Dendritic cell treated with granulocyte-macrophage colony-stimulating factor and Interleukin-4, amounts not matched to agents 40 ng/mL and 50 ng/mL, for 4 days (primary cell): ENCODE results near the gene MUC4.

Experiments used
- H3K27ac Mint-ChIP-seq: one replicate; pipeline ENCODE4 v1.8.0; 2022; ENCODE audit warnings: mild to moderate bottlenecking, mixed read lengths
- H3K27me3 Mint-ChIP-seq: one replicate; pipeline ENCODE4 v1.8.0; 2022; ENCODE audit warnings: mild to moderate bottlenecking, mixed read lengths
- H3K36me3 Mint-ChIP-seq: one replicate; pipeline ENCODE4 v1.8.0; 2022; ENCODE audit warnings: low read depth, mixed read lengths
- H3K4me1 Mint-ChIP-seq: one replicate; pipeline ENCODE4 v1.8.0; 2022; ENCODE audit warnings: low read depth, mixed read lengths
- H3K4me3 Mint-ChIP-seq: one replicate; pipeline ENCODE4 v1.8.0; 2022; ENCODE audit warnings: mild to moderate bottlenecking, moderate library complexity, mixed read lengths
- H3K9me3 Mint-ChIP-seq: one replicate; pipeline ENCODE4 v1.8.0; 2022; ENCODE audit warnings: mixed read lengths
- intact Hi-C: fragments of 100-400 bp; cut with micrococcal nuclease; formaldehyde crosslinking; loops from one replicate; pipeline ENCODE4 v1.15.0; 2022

Gene MUC4, protein sequence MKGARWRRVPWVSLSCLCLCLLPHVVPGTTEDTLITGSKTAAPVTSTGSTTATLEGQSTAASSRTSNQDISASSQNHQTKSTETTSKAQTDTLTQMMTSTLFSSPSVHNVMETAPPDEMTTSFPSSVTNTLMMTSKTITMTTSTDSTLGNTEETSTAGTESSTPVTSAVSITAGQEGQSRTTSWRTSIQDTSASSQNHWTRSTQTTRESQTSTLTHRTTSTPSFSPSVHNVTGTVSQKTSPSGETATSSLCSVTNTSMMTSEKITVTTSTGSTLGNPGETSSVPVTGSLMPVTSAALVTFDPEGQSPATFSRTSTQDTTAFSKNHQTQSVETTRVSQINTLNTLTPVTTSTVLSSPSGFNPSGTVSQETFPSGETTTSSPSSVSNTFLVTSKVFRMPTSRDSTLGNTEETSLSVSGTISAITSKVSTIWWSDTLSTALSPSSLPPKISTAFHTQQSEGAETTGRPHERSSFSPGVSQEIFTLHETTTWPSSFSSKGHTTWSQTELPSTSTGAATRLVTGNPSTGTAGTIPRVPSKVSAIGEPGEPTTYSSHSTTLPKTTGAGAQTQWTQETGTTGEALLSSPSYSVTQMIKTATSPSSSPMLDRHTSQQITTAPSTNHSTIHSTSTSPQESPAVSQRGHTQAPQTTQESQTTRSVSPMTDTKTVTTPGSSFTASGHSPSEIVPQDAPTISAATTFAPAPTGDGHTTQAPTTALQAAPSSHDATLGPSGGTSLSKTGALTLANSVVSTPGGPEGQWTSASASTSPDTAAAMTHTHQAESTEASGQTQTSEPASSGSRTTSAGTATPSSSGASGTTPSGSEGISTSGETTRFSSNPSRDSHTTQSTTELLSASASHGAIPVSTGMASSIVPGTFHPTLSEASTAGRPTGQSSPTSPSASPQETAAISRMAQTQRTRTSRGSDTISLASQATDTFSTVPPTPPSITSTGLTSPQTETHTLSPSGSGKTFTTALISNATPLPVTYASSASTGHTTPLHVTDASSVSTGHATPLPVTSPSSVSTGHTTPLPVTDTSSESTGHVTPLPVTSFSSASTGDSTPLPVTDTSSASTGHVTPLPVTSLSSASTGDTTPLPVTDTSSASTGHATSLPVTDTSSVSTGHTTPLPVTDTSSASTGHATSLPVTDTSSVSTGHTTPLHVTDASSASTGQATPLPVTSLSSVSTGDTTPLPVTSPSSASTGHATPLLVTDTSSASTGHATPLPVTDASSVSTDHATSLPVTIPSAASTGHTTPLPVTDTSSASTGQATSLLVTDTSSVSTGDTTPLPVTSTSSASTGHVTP (N-terminal part only)

DNA sequence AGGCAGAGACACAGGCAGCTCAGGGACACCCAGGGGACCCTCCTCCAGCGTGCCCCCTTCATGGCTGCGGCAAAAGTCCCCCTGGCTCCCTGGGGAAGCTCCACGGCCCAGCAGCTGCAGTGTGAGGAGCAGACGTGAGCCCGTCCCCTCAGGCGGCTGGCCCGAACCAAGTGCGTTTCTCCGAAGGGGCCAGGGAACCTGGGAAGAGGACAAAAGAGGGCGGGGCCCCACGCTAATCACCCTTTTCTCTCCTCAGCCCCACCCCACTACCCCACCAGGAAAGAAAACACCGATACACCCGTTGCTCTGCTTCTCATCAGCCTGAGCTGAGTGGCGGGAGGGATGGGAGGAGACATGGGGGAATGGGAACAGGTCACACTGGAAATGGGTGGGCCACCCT lies at the start of gene MUC4:
TSS of gene MUC4 (minus strand) at position 174 of the 400 bp plus-strand sequence. CDS start at position 62, 112 bp downstream.
- peaks cover 8% of the 10 kb centered on the region for H3K27me3 Mint-ChIP-seq
- H3K4me1 Mint-ChIP-seq: no peaks in the 10 kb centered on the region
- no peaks in the 10 kb centered on the region for H3K9me3 Mint-ChIP-seq
- no peak within 1 kb of the TSS for H3K4me3 Mint-ChIP-seq
- H3K36me3 Mint-ChIP-seq: no peaks in the 10 kb centered on the region
- no peak within 1 kb of the TSS for H3K27ac Mint-ChIP-seq
- intact Hi-C loops: no loop called here

DNA sequence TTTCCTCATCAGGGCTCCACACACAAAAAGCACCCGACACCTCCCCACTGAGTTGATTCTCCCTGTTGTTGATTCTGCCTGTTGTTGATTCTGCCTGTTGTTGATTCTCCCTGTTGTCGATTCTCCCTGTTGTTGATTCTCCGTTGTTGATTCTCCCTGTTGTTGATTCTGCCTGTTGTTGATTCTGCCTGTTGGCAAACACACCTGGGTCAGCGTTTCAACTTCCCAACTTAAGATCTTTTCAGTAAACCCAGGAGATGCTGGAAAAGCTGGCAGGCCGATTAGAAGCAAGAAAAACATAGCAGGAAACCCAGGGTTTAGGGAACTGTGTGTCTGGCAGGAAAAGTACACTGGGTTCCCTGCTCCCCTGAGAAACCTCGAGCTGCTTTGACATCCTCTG lies 48.7 kb upstream of the MUC4 start:
- intact Hi-C loops: no loop called here
- H3K27me3 Mint-ChIP-seq: peaks cover 28% of the 10 kb centered on the region
- H3K4me3 Mint-ChIP-seq: no peak overlapping the region
- H3K4me1 Mint-ChIP-seq: peaks cover 15% of the 10 kb centered on the region
- H3K27ac Mint-ChIP-seq: no peak overlapping the region
- H3K36me3 Mint-ChIP-seq: peaks cover 26% of the 10 kb centered on the region
- H3K9me3 Mint-ChIP-seq: no peaks in the 10 kb centered on the region

DNA sequence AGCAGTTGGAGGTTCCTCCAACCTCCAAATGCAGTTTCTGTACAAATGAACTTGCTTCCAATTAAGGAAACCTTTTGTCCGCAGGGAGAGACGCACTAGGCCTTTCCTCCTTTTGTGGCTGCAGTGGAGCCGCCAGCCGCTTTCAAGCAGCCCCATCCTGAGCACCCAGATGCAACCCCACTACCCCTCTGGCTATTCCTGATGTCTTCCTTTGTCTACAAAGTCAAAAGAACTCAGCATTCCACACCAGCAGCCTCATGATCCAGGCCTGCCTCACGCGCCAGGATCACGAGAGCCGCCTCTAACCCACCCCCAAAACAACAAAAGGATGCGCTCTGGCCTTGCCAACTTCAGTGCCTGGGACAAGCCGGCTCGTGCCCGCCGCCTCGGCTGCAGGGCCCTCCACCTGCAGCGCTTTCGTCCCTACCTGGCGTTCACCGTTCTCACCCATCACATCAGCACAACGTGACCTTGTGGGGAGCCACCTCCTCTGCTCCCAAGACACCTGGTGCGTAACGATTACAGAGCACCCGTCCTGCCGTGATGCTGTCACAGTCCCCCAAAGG lies 48.2 kb upstream of the MUC4 start:
- peaks cover 28% of the 10 kb centered on the region for H3K27me3 Mint-ChIP-seq
- H3K9me3 Mint-ChIP-seq: no peaks in the 10 kb centered on the region
- H3K36me3 Mint-ChIP-seq: peaks cover 21% of the 10 kb centered on the region
- peaks cover 15% of the 10 kb centered on the region for H3K4me1 Mint-ChIP-seq
- intact Hi-C loops: loop anchor here (1.0 kb wide), 1 partner anchor 55 kb away; no protein-coding TSS in a partner anchor
- H3K4me3 Mint-ChIP-seq: no peak overlapping the region
- no peak overlapping the region for H3K27ac Mint-ChIP-seq

DNA sequence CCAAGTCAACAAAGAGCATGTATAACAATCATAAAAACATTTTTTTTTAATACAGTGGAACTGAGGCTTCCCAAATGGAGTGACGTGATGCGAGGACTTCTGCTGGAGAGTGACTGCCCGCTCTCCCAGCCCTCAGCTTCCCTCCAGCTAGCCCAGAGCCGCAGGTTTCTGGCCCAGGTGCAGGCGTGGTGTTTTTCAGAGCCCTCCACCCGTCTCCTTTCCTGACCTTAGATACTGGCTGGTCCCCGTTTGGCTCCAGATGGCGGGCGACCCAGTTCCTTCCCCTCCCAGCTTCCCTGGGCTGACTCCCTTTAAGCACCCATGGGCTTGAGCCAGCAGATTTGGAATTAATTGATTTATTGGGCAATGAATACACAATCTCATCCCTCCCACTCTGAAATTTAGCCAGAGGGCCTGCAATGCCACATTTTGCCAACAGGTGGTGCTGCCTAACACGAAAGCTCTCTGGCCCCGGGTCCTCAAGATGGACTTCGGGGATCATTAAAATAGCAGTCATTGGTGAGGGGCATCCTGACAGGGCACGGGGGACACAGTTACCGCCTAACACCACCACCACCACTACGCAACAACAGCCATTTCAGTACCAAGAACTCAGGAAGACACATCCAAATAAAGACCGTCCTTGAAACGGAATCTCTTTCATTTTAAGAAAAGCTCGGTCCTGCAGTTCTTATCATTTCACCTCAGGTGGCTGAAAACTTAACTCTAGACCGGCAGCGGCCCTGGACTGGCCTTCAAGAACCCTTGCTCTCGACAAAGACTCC lies 47.5 kb upstream of the MUC4 start:
- peaks cover 28% of the 10 kb centered on the region for H3K27me3 Mint-ChIP-seq
- peak overlapping the region; percentile 59 for H3K4me3 Mint-ChIP-seq
- peaks cover 14% of the 10 kb centered on the region for H3K36me3 Mint-ChIP-seq
- intact Hi-C loops: loop anchor here (1.0 kb wide), 1 partner anchor 56 kb away; no protein-coding TSS in a partner anchor
- no peaks in the 10 kb centered on the region for H3K9me3 Mint-ChIP-seq
- H3K4me1 Mint-ChIP-seq: peaks cover 15% of the 10 kb centered on the region
- no peak overlapping the region for H3K27ac Mint-ChIP-seq

DNA sequence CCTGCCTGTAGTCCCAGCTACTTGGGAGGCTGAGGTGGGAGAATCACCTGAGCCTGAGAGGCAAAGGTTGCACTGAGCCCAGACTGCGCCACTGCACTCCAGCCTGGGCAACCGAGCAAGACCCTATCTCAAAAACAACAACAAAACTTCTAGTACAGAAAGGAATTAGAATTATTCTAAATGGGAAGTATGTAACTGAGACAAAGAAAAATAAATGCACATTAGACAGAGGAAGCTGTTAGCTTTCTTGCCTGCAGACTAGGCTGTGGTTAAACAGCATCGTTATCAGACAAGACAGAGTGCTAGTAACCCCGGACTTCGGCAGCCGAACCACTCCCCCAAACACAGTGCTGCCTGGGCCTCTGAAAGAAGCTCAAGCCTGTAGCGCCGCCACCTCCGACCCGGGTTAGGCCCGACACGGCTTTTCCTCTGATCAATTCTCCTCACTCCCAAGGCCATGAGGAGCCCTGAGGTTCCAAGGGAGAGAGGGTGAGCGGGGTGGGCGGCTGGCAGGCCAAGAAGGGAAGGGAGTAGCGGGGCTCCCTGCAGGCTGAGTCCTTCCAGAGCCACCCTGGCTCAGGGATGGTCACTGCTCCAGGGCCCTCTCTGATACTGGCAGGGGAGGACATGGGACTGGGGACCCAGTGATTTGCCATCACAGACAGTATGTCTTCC lies 44.8 kb upstream of the MUC4 start:
- H3K4me3 Mint-ChIP-seq: no peak overlapping the region
- H3K36me3 Mint-ChIP-seq: no peaks in the 10 kb centered on the region
- peaks cover 49% of the 10 kb centered on the region for H3K27me3 Mint-ChIP-seq
- no peak overlapping the region for H3K27ac Mint-ChIP-seq
- peaks cover 5% of the 10 kb centered on the region for H3K4me1 Mint-ChIP-seq
- intact Hi-C loops: no loop called here
- no peaks in the 10 kb centered on the region for H3K9me3 Mint-ChIP-seq

DNA sequence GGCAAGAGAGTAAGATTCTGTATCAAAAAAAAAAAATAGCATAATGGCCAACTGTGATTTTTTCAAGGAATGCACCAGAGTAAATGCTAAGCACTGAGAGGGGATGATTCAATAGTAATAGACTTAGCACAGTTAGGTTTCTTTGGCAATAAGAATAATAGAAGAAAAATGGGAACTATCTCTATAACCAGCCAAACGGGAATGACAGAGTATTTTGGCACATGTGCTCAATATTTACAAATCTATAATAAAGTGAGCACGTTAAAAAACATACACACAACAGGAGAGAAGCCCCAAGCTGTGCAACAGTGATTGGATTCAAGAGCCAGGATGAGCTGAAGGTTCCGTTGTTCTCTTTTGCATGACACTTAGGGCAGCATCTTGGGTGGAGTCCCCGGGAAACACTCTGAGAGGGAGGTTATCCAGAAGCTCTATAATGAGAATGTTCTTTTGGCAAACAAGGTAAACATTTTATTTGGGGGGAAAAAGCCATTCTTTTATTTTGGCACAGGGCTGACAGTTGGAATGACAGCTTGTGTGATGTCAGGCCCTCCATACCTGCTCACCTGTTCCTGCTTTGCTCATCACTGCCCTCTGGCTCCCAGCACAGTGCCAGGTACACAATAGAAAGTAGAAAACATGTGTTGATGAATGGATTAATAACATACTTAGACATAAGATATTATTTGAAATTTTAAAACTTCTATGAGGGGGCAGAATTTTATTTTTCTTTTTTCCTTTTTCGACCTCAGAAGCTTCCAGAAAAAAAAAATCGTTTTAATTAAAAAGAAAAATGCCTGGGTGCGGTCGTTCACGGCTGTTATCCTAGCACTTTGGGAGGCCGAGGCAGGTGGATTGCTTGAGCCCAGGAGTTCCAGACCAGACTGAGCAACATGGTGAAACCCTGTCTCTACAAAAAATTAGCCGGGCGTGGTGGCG lies 44.0 kb upstream of the MUC4 start:
- no peaks in the 10 kb centered on the region for H3K36me3 Mint-ChIP-seq
- peaks cover 13% of the 10 kb centered on the region for H3K4me1 Mint-ChIP-seq
- peaks cover 54% of the 10 kb centered on the region for H3K27me3 Mint-ChIP-seq
- no peak overlapping the region for H3K4me3 Mint-ChIP-seq
- no peak overlapping the region for H3K27ac Mint-ChIP-seq
- intact Hi-C loops: no loop called here
- no peaks in the 10 kb centered on the region for H3K9me3 Mint-ChIP-seq

DNA sequence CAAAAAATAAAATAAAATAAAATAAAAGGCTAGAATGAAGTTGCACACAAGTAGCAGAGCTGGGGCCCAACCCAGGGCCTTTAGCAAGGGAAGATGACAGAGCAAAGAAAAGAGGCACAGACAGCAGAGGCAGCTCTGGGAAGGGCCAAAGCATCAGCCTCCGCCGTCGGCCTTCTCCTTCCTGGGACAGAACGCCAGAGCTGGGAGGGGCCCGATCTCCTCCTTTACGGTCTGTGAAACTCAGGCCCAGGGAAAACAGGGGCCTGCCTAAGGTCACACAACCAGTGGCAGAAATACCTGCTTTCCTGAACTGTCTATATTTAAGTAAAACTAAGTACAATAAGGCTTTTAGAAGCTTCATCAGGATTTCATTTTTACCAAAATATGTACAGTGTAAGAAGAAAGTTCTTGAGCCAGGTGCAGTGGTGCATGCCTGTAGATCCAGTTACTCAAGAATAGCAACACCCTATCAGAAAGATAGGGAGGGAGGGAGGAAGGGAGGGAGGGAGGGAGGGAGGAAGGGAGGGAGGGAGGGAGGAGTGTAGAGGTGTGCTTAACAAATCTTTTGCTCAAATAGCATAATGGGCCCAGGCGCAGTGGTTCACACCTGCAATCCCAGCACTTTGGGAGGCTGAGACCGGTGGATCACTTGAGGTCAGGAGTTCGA lies 43.0 kb upstream of the MUC4 start:
- no peak overlapping the region for H3K4me3 Mint-ChIP-seq
- no peaks in the 10 kb centered on the region for H3K9me3 Mint-ChIP-seq
- intact Hi-C loops: no loop called here
- H3K4me1 Mint-ChIP-seq: peaks cover 13% of the 10 kb centered on the region
- H3K36me3 Mint-ChIP-seq: no peaks in the 10 kb centered on the region
- H3K27ac Mint-ChIP-seq: no peak overlapping the region
- H3K27me3 Mint-ChIP-seq: peaks cover 44% of the 10 kb centered on the region

DNA sequence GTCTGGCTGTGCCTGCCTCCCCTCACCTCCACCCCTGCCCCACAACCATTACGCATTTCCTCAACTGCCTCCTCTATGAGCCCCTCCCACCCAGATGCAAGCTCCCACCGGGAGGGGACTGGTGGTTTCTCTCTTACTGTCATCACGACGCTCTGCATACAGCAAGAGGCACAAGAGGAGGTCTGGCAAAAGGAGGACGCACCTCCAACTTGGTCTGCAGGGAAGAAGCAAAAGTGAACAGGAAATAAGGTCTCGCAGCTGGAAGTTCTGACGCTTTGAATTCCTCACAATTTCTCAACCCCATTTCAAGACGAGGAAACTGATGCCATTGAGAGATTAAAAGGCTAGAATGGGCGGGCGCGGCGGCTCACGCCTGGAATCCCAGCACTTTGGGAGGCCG lies 42.3 kb upstream of the MUC4 start:
- H3K36me3 Mint-ChIP-seq: no peaks in the 10 kb centered on the region
- peaks cover 7% of the 10 kb centered on the region for H3K4me1 Mint-ChIP-seq
- H3K4me3 Mint-ChIP-seq: no peak overlapping the region
- H3K9me3 Mint-ChIP-seq: no peaks in the 10 kb centered on the region
- peaks cover 40% of the 10 kb centered on the region for H3K27me3 Mint-ChIP-seq
- no peak overlapping the region for H3K27ac Mint-ChIP-seq
- intact Hi-C loops: no loop called here

DNA sequence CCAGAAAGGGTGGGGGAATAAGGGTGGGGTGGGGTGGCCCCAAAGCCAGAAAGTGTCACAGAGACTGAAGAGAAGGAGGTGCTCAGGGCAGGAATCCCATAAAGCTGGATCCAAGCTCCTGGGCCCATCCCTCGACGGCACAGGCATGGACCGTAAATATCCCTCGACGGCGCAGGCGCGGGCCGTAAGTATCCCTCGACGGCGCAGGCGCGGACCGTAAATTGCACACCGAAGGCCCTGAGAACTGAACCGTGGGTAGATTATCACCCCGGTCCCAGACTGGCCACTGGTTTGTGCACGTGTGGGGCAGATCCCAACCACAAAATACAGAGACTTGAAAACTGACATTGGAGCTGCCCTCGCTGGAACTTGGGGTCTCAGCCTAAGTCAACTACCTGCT lies 41.3 kb upstream of the MUC4 start:
- Mint-ChIP-seq H3K27ac (no peak overlapping the region), H3K9me3 (no peaks in the 10 kb centered on the region), H3K4me3 (no peak overlapping the region), H3K36me3 (no peaks in the 10 kb centered on the region), H3K4me1 (peaks cover 7% of the 10 kb centered on the region), H3K27me3 (peaks cover 37% of the 10 kb centered on the region)
- intact Hi-C loops: no loop called here

DNA sequence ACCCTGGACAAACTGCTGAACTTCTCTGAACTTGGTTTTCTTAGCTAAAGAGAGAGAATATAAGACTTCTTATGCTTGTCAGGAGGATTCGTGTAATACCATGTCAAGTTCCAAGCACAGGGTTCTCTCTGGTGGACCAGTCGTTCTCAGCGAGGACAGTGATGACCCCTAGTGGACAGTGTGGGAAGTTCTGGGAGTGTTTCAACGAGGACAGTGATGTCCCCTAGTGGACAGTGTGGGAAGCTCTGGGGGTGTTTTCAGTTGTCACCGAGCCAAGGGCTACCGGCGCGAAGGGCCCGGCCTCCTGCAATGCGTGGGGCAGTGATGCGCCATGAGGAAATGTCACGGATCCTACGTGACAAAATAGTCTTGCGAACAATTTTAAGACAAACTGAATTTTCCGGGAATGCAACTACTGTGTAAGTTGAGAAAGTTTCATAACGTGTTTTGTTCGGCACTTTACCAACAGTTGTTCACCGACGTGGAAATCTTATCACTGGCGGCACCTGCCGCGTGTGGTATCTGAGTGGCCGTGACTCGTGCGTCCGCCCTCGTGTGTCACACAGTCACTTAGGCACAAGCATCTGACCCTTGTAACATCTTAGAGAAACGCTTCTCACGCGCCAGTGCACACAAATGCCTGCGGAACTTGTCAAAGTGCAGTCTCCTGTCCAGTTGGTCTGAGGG lies 39.3 kb upstream of the MUC4 start:
- Mint-ChIP-seq H3K9me3 (no peaks in the 10 kb centered on the region), H3K27me3 (peaks cover 28% of the 10 kb centered on the region), H3K36me3 (no peaks in the 10 kb centered on the region), H3K4me3 (peak overlapping the region; percentile 39), H3K27ac (no peak overlapping the region), H3K4me1 (peaks cover 7% of the 10 kb centered on the region)
- intact Hi-C loops: no loop called here
